H1 (cell line): ENCODE measurements around the gene RAB36. TPM values are rescaled to one million over a fixed set of nuclear protein-coding genes. Genes with fewer than 3 reads are reported as not detected.

Experiments used
- CTCF ChIA-PET: fragments of 300-600 bp; sonication (Branson Sonifier 250); formaldehyde crosslinking; loops from one replicate; lab custom pipeline; 2021; ENCODE audit not compliant: partially characterized antibody; lab: Charles Lee
- POLR2A ChIA-PET: fragments of 300-600 bp; sonication (Branson Sonifier 250); formaldehyde crosslinking; loops from one replicate; lab custom pipeline; 2021; ENCODE audit warnings: inconsistent platforms; ENCODE audit not compliant: partially characterized antibody; lab: Charles Lee
- DNase-seq, 2 experiments: peaks; one replicate each; pipeline versions ENCODE4 v3.0.0 to v3.0.0-alpha.2; 2010 to 2022; ENCODE audit warnings: low spot score in 2 of 2, low read depth in 1 of 2, mixed read lengths in 1 of 2
- FAIRE-seq: peaks from 2 replicates; lab custom pipeline; 2011; peaks lifted over from hg19 to GRCh38; lab: Jason Lieb, UNC
- H2AFZ ChIP-seq: 2 replicates; pipeline ENCODE4 v1.8.1; 2012; ENCODE audit warnings: low read length, inconsistent platforms
- H2AK5ac ChIP-seq: 2 replicates; pipeline ENCODE4 v1.6.1; 2013; ENCODE audit warnings: low read depth, low read length
- H2BK120ac ChIP-seq: replicated peaks from 2 replicates; pipeline ENCODE3; 2013; ENCODE audit warnings: low read depth, low read length, inconsistent platforms
- H2BK12ac ChIP-seq: 2 replicates; pipeline ENCODE4 v1.6.1; 2013; ENCODE audit warnings: low read depth, low read length
- H2BK15ac ChIP-seq: 2 replicates; pipeline ENCODE4 v1.6.1; 2013; ENCODE audit warnings: low read length
- H2BK20ac ChIP-seq: 2 replicates; pipeline ENCODE4 v1.6.1; 2013; ENCODE audit warnings: low read length
- H2BK5ac ChIP-seq: 2 replicates; pipeline ENCODE4 v1.6.1; 2013; ENCODE audit warnings: low read depth, low read length
- H3K14ac ChIP-seq: 2 replicates; pipeline ENCODE4 v1.6.1; 2013; ENCODE audit warnings: inconsistent platforms; ENCODE audit not compliant: insufficient read length
- H3K18ac ChIP-seq: 2 replicates; pipeline ENCODE4 v1.6.1; 2013; ENCODE audit warnings: low read length; ENCODE audit errors: extremely low read depth
- H3K23ac ChIP-seq: 2 replicates; pipeline ENCODE4 v1.6.1; 2013; ENCODE audit warnings: inconsistent platforms; ENCODE audit not compliant: insufficient read length
- H3K23me2 ChIP-seq: 2 replicates; pipeline ENCODE4 v1.6.1; 2013; ENCODE audit warnings: low read depth, low read length
- H3K27ac ChIP-seq: 2 replicates; pipeline ENCODE4 v1.6.1; 2011; ENCODE audit warnings: low read depth, low read length, inconsistent platforms
- H3K27me3 ChIP-seq, 4 experiments: replicated peaks in 1 of 4; 1 replicate in 1 of 4; 2 replicates in 3 of 4; pipeline versions ENCODE4 v1.6.1 to v1.8.1; 2011 to 2013; ENCODE audit warnings: low read length in 3 of 4, mild to moderate bottlenecking in 3 of 4, inconsistent platforms in 2 of 4, mixed read lengths in 2 of 4, moderate library complexity in 1 of 4; ENCODE audit not compliant: control insufficient read depth in 3 of 4, insufficient read depth in 3 of 4; ENCODE audit errors: extremely low read depth in 1 of 4
- H3K36me3 ChIP-seq, 4 experiments: 2 replicates each; pipeline versions ENCODE4 v1.6.1 to v1.8.1; 2011 to 2013; ENCODE audit warnings: mild to moderate bottlenecking in 4 of 4, low read length in 3 of 4, moderate library complexity in 2 of 4, control low read depth in 1 of 4, inconsistent platforms in 1 of 4; ENCODE audit not compliant: insufficient read depth in 4 of 4, control insufficient read depth in 2 of 4
- H3K4ac ChIP-seq: replicated peaks from 2 replicates; pipeline ENCODE3; 2013; ENCODE audit warnings: low read length, low read depth, mixed read lengths, inconsistent platforms; ENCODE audit not compliant: insufficient read length
- H3K4me1 ChIP-seq, 4 experiments: replicated peaks in 1 of 4; 1 replicate in 1 of 4; 2 replicates in 3 of 4; pipeline versions ENCODE4 v1.6.1 to v1.8.1; 2011 to 2013; ENCODE audit warnings: low read length in 3 of 4, inconsistent platforms in 2 of 4, mixed read lengths in 1 of 4; ENCODE audit not compliant: insufficient read depth in 4 of 4, control insufficient read depth in 3 of 4
- H3K4me2 ChIP-seq, 2 experiments: 2 replicates each; pipeline versions ENCODE4 v1.6.1 to v1.8.1; 2011 to 2013; ENCODE audit warnings: low read depth in 2 of 2, low read length in 2 of 2, control low read depth in 1 of 2, inconsistent platforms in 1 of 2, mild to moderate bottlenecking in 1 of 2; ENCODE audit not compliant: insufficient read depth in 1 of 2
- H3K4me3 ChIP-seq, 4 experiments: fragments of 200-600, 300-600 bp in 1 of 4; sonication (generic), shearing (Covaris generic), sonication (Bioruptor Twin) in 1 of 4; 2 replicates each; pipeline versions ENCODE4 v1.5.1 to v1.8.1; 2011 to 2016; ENCODE audit warnings: low read length in 4 of 4, low read depth in 3 of 4, control low read depth in 2 of 4, inconsistent platforms in 2 of 4, mild to moderate bottlenecking in 2 of 4, mixed read lengths in 1 of 4, moderate library complexity in 1 of 4; ENCODE audit not compliant: insufficient read depth in 2 of 4; ENCODE audit errors: extremely low read depth in 1 of 4
- H3K56ac ChIP-seq: replicated peaks from 2 replicates; pipeline ENCODE3; 2013; ENCODE audit warnings: low read depth, mild to moderate bottlenecking, mixed read lengths, low read length, inconsistent platforms; ENCODE audit not compliant: insufficient read length
- H3K79me1 ChIP-seq: 2 replicates; pipeline ENCODE4 v1.6.1; 2013; ENCODE audit warnings: low read depth, low read length, control low read depth
- H3K79me2 ChIP-seq, 2 experiments: 2 replicates each; pipeline versions ENCODE4 v1.6.1 to v1.8.1; 2012 to 2013; ENCODE audit warnings: low read length in 2 of 2, mild to moderate bottlenecking in 2 of 2, inconsistent platforms in 1 of 2; ENCODE audit not compliant: insufficient read depth in 2 of 2, control insufficient read depth in 1 of 2
- H3K9ac ChIP-seq, 4 experiments: replicated peaks in 1 of 4; 1 replicate in 1 of 4; 2 replicates in 3 of 4; pipeline versions ENCODE4 v1.6.1 to v1.8.1; 2011 to 2013; ENCODE audit warnings: low read depth in 3 of 4, low read length in 3 of 4, control low read depth in 2 of 4, mild to moderate bottlenecking in 2 of 4, moderate library complexity in 2 of 4, inconsistent platforms in 1 of 4; ENCODE audit errors: extremely low read depth in 1 of 4
- H3K9me3 ChIP-seq, 2 experiments: 2 replicates each; pipeline versions ENCODE4 v1.6.1 to v1.8.1; 2012 to 2013; ENCODE audit warnings: mild to moderate bottlenecking in 2 of 2, moderate library complexity in 2 of 2, control low read depth in 1 of 2, inconsistent platforms in 1 of 2, low read depth in 1 of 2, low read length in 1 of 2, mixed read lengths in 1 of 2; ENCODE audit not compliant: insufficient read depth in 2 of 2
- H4K20me1 ChIP-seq, 2 experiments: replicated peaks in 1 of 2; 2 replicates each; pipeline versions ENCODE3 to v1.8.1; 2011 to 2013; ENCODE audit warnings: inconsistent platforms in 2 of 2, low read length in 2 of 2, mild to moderate bottlenecking in 1 of 2; ENCODE audit not compliant: insufficient read depth in 2 of 2, control insufficient read depth in 1 of 2
- H4K5ac ChIP-seq: 2 replicates; pipeline ENCODE4 v1.6.1; 2013; ENCODE audit warnings: low read length, low read depth, mixed read lengths, inconsistent platforms; ENCODE audit not compliant: insufficient read length
- H4K8ac ChIP-seq: 2 replicates; pipeline ENCODE4 v1.8.0; 2013; ENCODE audit warnings: mild to moderate bottlenecking, moderate library complexity, low read length, inconsistent platforms; ENCODE audit not compliant: insufficient read depth; ENCODE audit errors: extremely low read depth
- H4K91ac ChIP-seq: replicated peaks from 2 replicates; pipeline ENCODE3; 2013; ENCODE audit warnings: low read length, mixed read lengths, inconsistent platforms; ENCODE audit not compliant: insufficient read length
- SRF ChIP-seq: IDR thresholded peaks from 2 replicates; pipeline ENCODE4 v1.6.1; 2011; ENCODE audit warnings: mild to moderate bottlenecking, low read depth, low read length, moderate library complexity
- WGBS, 2 experiments: shearing (Covaris generic) in 1 of 2; methylation state at CpG; one replicate each; pipeline versions ENCODE4 v1.1.6 to v1.1.7; 2013 to 2015; ENCODE audit warnings: low lambda C conversion rate in 2 of 2, mixed read lengths in 2 of 2, inconsistent platforms in 1 of 2, low coverage in 1 of 2, missing lambda C conversion rate in 1 of 2; ENCODE audit not compliant: insufficient replicate concordance in 2 of 2, insufficient coverage in 1 of 2, insufficient read length in 1 of 2; ENCODE audit errors: extremely low coverage in 1 of 2, missing lambda C conversion rate in 1 of 2; 5-methylcytosine and 5-hydroxymethylcytosine counted together
- polyA plus RNA-seq, 7 experiments: library from polyadenylated mRNA; depleted of rRNA in 3 of 7; stranded (reverse) in 5 of 7; unstranded in 2 of 7; fragments of >200 nt in 5 of 7; fragments of 200-250 nt in 2 of 7; gene quantifications; 1 replicate in 5 of 7; 2 replicates in 1 of 7; 4 replicates in 1 of 7; pipeline versions ENCODE4 v1.2.1 to v1.2.3, GENCODE V29; 2011 to 2013; ENCODE audit warnings: missing spikeins in 2 of 7, mixed read lengths in 2 of 7
- total RNA-seq: library from RNA; stranded (reverse); fragmentation: NEBNext Ultra II Directional; extraction: Animal tissue kit (Norgen Biotek cat#: 25700); gene quantifications from 2 replicates; pipeline ENCODE4 v1.2.1, GENCODE V29; 2021

RAB36 gene
- total and polyA plus RNA-seq, 2 of the 8 experiments (the other 6 are each of a cell fraction or from before 2014, with no cell fraction given), result 1.0 to 1.5 TPM

DNA sequence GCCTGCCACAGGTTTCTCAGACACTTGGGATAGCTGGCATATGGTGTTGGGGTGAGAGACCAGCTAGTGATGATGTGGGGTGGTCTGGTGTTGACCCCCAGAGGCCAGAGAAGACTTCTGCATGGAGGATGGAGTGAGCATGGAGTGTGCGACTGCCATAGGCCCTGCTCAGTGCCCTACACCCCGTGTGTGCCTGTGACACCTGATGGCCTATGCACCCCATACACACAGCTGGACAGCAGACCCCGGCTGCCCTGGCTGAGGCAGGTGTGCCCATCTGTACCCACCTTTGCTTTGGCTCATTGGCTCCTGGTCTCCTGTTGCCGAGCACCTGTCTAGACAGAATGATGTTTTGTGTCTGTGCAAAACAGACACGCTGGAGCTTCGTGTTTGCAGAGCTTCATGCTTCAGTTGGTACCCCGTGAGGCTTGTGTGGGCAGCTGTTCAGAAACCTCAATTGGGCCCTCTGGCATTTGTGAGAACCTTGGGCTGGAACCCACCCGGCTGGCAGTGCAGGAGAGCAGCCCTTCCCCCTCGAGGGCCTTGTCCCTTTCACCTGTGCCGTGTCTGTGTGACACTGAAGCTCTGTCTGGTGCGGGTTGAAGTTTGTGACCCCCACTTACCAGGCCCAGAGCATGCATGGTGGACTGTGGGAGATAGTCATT lies 62.6 kb downstream of the RAB36 start:
- H4K8ac ChIP-seq, result no peak overlapping the region
- ChIA-PET POLR2A (interaction anchor here (0.8 kb wide), 1 partner anchor 10 kb away, joined by 3 read pairs; no protein-coding TSS in a partner anchor), CTCF (interaction anchor here (1.0 to 1.5 kb wide), 4 partner anchors 30 to 52 kb away, joined by 3 read pairs; no protein-coding TSS in a partner anchor)
- peaks cover 22 to 44% of the 10 kb centered on the region in 2 experiments for H4K20me1 ChIP-seq
- no peak overlapping the region for H4K91ac ChIP-seq
- H3K27ac ChIP-seq, result no peak overlapping the region
- no peak overlapping the region for H3K23ac ChIP-seq
- no peak overlapping the region for H2BK12ac ChIP-seq
- H3K4me2 ChIP-seq, result no peak overlapping the region
- no peak overlapping the region for H3K4ac ChIP-seq
- no peak overlapping the region for H2BK15ac ChIP-seq
- no peak overlapping the region for H3K18ac ChIP-seq
- H2BK5ac ChIP-seq, result peak overlapping the region; percentile 44; the same call in 1 of the 2 replicates
- H2AFZ ChIP-seq, result no peak overlapping the region
- peaks cover 32% of the 10 kb centered on the region for H3K79me1 ChIP-seq
- no peak overlapping the region for H3K4me3 ChIP-seq
- H3K56ac ChIP-seq, result no peak overlapping the region
- DNase-seq (no peak), FAIRE-seq (no peak)
- 0 out of 8 replicates have a peak, but pooled peaks cover 0 to 6% (median 0%) of the 10 kb centered on the region in 4 experiments for H3K36me3 ChIP-seq
- no peak overlapping the region for H4K5ac ChIP-seq
- H3K4me1 ChIP-seq, result peaks cover 0 to 14% (median 2%) of the 10 kb centered on the region in 4 experiments; a peak in 3 of 7 replicates
- H2AK5ac ChIP-seq, result no peak overlapping the region
- peaks cover 2% of the 10 kb centered on the region; the same call in 1 of the 2 replicates for H3K23me2 ChIP-seq
- no peak overlapping the region for H3K9ac ChIP-seq
- no peak overlapping the region for H2BK20ac ChIP-seq
- H3K9me3 ChIP-seq, result no peaks in the 10 kb centered on the region
- WGBS, 2 experiments, result 94% methylated on average over 11 of the region's 11 CpGs; no CpG with 5 or more reads in 1 of the 2 experiments
- no peaks in the 10 kb centered on the region for H3K27me3 ChIP-seq
- peaks cover 26 to 93% of the 10 kb centered on the region in 2 experiments for H3K79me2 ChIP-seq
- no peak overlapping the region for H2BK120ac ChIP-seq
- no peak overlapping the region for H3K14ac ChIP-seq
- no peak for TF ChIP-seq SRF
